ENCODE measurements around the gene PIGQ.

- TF ChIP-seq POLR2A (IDR thresholded peaks at IDR 0.05; ENCODE audit: low read depth, low read length) (no peak), CTCF (conservative IDR thresholded peaks at IDR 0.05; ENCODE audit: low read depth, low read length) (no peak), BHLHE40 (IDR thresholded peaks at IDR 0.05; ENCODE audit: low read depth, low read length) (no peak), MAFK (IDR thresholded peaks at IDR 0.05; ENCODE audit: low read depth, low read length) (no peak), RAD21 (IDR thresholded peaks at IDR 0.05; ENCODE audit: low read length) (no peak), CEBPB (IDR thresholded peaks at IDR 0.05; ENCODE audit: low read depth, low read length) (no peak), RCOR1 (IDR thresholded peaks at IDR 0.05; ENCODE audit: insufficient replicate concordance, low read length) (no peak), USF2 (IDR thresholded peaks at IDR 0.05; ENCODE audit: low read depth, low read length) (no peak), SMC3 (IDR thresholded peaks at IDR 0.05; ENCODE audit: low read depth, low read length) (no peak), RFX5 (IDR thresholded peaks at IDR 0.05; ENCODE audit: low read depth, low read length) (no peak), CHD1 (IDR thresholded peaks at IDR 0.05; ENCODE audit: low read depth, low read length) (no peak)
These were observed 51.8 kb downstream of the PIGQ start for GRCh38 chr16:621526-622105.

All from IMR-90 (cell line).